ENCODE measurements around the gene SYT2.

DNA sequence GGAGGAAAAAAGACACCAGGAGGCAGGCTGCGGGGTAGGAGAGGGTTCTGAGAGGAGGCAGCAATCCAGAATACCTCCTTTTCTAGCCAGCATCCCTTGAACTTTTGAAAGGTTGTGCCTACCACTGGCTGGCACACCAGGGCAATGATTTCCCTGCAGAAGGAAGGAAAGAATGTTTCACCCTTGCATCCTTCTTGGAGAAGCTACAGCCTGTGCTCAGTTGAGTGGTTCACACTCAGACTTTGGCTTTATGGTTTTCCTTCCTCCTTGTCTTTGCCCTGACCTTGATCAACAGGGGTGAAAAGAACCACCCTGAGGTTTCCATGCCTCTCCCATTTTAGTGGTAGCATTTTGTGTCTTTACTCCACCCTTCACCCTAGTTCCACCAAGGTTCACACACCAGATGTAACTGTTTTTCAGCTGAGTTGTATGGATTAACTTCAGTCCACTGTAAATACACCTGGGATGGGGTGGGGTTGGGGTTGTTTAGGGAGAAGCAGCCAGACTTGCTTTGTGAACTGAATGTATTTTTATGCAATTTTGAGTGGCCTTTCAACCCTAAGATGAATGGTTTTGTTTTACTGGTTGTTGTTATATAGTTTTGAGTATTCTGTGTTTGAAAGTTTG is 122.3 kb downstream of the SYT2 start:
- TF ChIP-seq POLR2A (IDR thresholded peaks at IDR 0.05; ENCODE audit: low read length) (no peak), GATA1 (IDR thresholded peaks at IDR 0.05; ENCODE audit: low read depth, low read length) (no peak)

Measured in erythroblast (primary cell).